NCI-H2227 (cell line): ENCODE results near the gene GPRC5B.

Source experiments
- DNase-seq: peaks from one replicate; lab custom pipeline; 2025; ENCODE audit not compliant: unreplicated experiment; lab: John Stamatoyannopoulos, UW

GPRC5B gene

GRCh38 chr16:19898166-19898565 lies 13.5 kb upstream of the GPRC5B start:
- DNase-seq, result no peak

GRCh38 chr16:19896951-19897350 lies 12.3 kb upstream of the GPRC5B start:
- no peak for DNase-seq

GRCh38 chr16:19894586-19894985 lies 9.9 kb upstream of the GPRC5B start:
- no peak for DNase-seq

GRCh38 chr16:19892902-19893301 lies 8.3 kb upstream of the GPRC5B start:
- DNase-seq, result no peak

- no peak for DNase-seq
Observed at GRCh38 chr16:19890901-19891300, 6.3 kb upstream of the GPRC5B start.

- DNase-seq, result no peak
Observed at GRCh38 chr16:19888834-19889233, 4.2 kb upstream of the GPRC5B start.

- peak; percentile 88 for DNase-seq
Observed at GRCh38 chr16:19886073-19886941, 1.7 kb upstream of the GPRC5B start.

- DNase-seq, result no peak
Observed at GRCh38 chr16:19885451-19886072, 914 bp upstream of the GPRC5B start.

- peak; percentile 47 for DNase-seq
Observed at GRCh38 chr16:19883966-19884485, 622 bp downstream of the GPRC5B start.

GRCh38 chr16:19883296-19883965 lies 1.2 kb downstream of the GPRC5B start:
- DNase-seq, result peak; percentile 47

- no peak for DNase-seq
Observed at GRCh38 chr16:19882646-19883045, 2.0 kb downstream of the GPRC5B start.

- DNase-seq, result no peak
Observed at GRCh38 chr16:19882186-19882585, 2.5 kb downstream of the GPRC5B start.

GRCh38 chr16:19881783-19882182 lies 2.9 kb downstream of the GPRC5B start:
- DNase-seq, result no peak

GRCh38 chr16:19881028-19881427 lies 3.6 kb downstream of the GPRC5B start:
- no peak for DNase-seq

- peak; percentile 88 for DNase-seq
Observed at GRCh38 chr16:19879241-19879792, 5.3 kb downstream of the GPRC5B start.

- no peak for DNase-seq
Observed at GRCh38 chr16:19878757-19879156, 5.9 kb downstream of the GPRC5B start.

GRCh38 chr16:19876501-19877059 lies 8.1 kb downstream of the GPRC5B start:
- DNase-seq, result no peak

GRCh38 chr16:19875900-19876299 lies 8.7 kb downstream of the GPRC5B start:
- no peak for DNase-seq

- DNase-seq, result no peak
Observed at GRCh38 chr16:19874851-19875546, 9.6 kb downstream of the GPRC5B start.

GRCh38 chr16:19874026-19874425 lies 10.6 kb downstream of the GPRC5B start:
- DNase-seq, result no peak
